Stimulated activated CD4-positive, alpha-beta T cell treated with anti-CD3 and anti-CD28 coated beads, Interleukin-1b, Interleukin-23, amount 100 ng/mL, for 1 hour (primary cell): ENCODE data around the gene WDR6.

Experiments used
- DNase-seq, 2 donors: peaks; one replicate each; pipeline ENCODE4 v3.0.0-alpha.2; 2020; ENCODE audit warnings: low read depth in 2 of 2

WDR6 gene

GRCh38 chr3:49027634-49028033 lies 20.4 kb downstream of the WDR6 start:
- no peak for DNase-seq

- DNase-seq = no peak
These were observed 21.1 kb downstream of the WDR6 start for GRCh38 chr3:49028298-49028672.

GRCh38 chr3:49028673-49029562 lies 21.7 kb downstream of the WDR6 start, which contains the start of gene IMPDH2:
Gene IMPDH2, minus strand, starts transcription at chr3:49029398. Its CDS starts 48 bp downstream, at chr3:49029350.
- DNase-seq = peak; percentile 84 to 90

- no peak for DNase-seq
These were observed 22.3 kb downstream of the WDR6 start for GRCh38 chr3:49029563-49029884.

GRCh38 chr3:49030321-49030720 lies 23.1 kb downstream of the WDR6 start:
- no peak for DNase-seq

GRCh38 chr3:49032646-49033304 lies 25.6 kb downstream of the WDR6 start:
- DNase-seq = no peak

GRCh38 chr3:49034650-49035049 lies 27.5 kb downstream of the WDR6 start:
- DNase-seq = no peak

- no peak for DNase-seq
These were observed 28.1 kb downstream of the WDR6 start for GRCh38 chr3:49035281-49035680.

- DNase-seq = no peak
These were observed 46.4 kb downstream of the WDR6 start for GRCh38 chr3:49053543-49053942.

GRCh38 chr3:49054344-49054862 lies 47.2 kb downstream of the WDR6 start:
- no peak for DNase-seq

- DNase-seq = no peak
These were observed 50.1 kb downstream of the WDR6 start for GRCh38 chr3:49057268-49057667.

GRCh38 chr3:49058011-49058410 lies 50.8 kb downstream of the WDR6 start:
- no peak for DNase-seq
